NB4 (cell line): ENCODE measurements around the gene SPAG17.

ENCODE experiments used
- MYC ChIP-seq: IDR thresholded peaks from 2 replicates; pipeline ENCODE4 v1.6.1; 2011; ENCODE audit warnings: low read depth, low read length
- POLR2A ChIP-seq: IDR thresholded peaks from 2 replicates; pipeline ENCODE4 v1.6.1; 2011; ENCODE audit warnings: mild to moderate bottlenecking; ENCODE audit not compliant: insufficient read length; ENCODE audit errors: extremely low read depth
- TF ChIP-seq, protein P1 (sequence below): IDR thresholded peaks from one replicate; pipeline ENCODE4 v1.5.1; 2012; ENCODE audit warnings: low read depth, low read length
- TF ChIP-seq, protein P2 (sequence below): IDR thresholded peaks from 2 replicates; pipeline ENCODE4 v1.6.1; 2011; ENCODE audit warnings: low read depth, low read length

DNA sequence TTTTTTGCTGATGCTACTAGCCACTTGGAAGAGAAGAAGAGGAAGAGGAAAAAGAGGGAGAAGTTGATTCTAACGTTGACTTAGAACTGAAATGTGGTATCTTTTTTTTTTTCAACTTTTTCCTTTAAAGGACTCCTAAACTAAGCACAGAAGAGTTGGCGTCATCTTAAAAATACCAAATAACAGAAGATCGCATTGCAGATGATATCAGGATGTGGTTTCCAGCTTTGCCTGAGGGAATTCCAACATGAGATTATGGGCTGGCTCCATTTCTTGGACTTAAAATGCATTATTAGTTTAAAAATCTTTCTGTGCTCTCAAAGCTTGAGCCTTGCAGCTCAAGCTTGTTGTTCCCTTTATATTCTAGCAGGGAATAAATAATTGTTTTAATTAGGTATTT lies 225.7 kb downstream of the SPAG17 start:
- TF ChIP-seq POLR2A = no peak
- TF ChIP-seq, protein P1, sequence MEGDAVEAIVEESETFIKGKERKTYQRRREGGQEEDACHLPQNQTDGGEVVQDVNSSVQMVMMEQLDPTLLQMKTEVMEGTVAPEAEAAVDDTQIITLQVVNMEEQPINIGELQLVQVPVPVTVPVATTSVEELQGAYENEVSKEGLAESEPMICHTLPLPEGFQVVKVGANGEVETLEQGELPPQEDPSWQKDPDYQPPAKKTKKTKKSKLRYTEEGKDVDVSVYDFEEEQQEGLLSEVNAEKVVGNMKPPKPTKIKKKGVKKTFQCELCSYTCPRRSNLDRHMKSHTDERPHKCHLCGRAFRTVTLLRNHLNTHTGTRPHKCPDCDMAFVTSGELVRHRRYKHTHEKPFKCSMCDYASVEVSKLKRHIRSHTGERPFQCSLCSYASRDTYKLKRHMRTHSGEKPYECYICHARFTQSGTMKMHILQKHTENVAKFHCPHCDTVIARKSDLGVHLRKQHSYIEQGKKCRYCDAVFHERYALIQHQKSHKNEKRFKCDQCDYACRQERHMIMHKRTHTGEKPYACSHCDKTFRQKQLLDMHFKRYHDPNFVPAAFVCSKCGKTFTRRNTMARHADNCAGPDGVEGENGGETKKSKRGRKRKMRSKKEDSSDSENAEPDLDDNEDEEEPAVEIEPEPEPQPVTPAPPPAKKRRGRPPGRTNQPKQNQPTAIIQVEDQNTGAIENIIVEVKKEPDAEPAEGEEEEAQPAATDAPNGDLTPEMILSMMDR = no peak
- TF ChIP-seq MYC = no peak
- TF ChIP-seq, protein P2, sequence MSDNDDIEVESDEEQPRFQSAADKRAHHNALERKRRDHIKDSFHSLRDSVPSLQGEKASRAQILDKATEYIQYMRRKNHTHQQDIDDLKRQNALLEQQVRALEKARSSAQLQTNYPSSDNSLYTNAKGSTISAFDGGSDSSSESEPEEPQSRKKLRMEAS = no peak
